Epithelial cell of esophagus (primary cell): ENCODE results near the gene TPD52L1.

Source experiments
- DNase-seq: peaks from one replicate; pipeline ENCODE4 v3.0.0; 2010; ENCODE audit warnings: low read depth
- H3K4me3 ChIP-seq: 2 replicates; pipeline ENCODE4 v1.5.1; 2011; ENCODE audit warnings: mild to moderate bottlenecking, low read length, control low read depth
- TF ChIP-seq, protein P1 (sequence below): IDR thresholded peaks from 2 replicates; pipeline ENCODE4 v1.5.1; 2011; ENCODE audit warnings: low read depth, mild to moderate bottlenecking, low read length, control low read depth, inconsistent platforms; ENCODE audit not compliant: insufficient read depth; ENCODE audit errors: missing control alignments

TPD52L1 gene

DNA sequence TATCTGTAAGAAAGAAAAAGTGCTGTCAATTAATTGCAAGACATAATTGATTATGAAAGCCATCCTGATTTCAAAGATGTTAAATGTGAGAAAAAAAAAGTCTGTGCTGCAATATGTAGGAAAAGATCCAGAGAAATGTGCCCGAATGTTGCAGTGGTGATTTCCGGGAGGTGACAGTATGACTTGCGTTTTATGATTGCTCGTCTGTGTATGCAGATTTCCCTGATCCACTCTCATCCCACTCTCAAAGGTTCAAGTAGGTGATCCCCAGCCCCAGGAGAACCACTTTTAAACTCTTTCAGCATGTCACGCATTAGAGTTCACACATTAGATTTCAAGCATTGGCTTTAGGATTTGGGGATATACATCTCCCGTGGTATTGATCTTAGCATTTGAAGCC lies 57.8 kb downstream of the TPD52L1 start:
- no peak for DNase-seq
- no peak overlapping the region for H3K4me3 ChIP-seq
- TF ChIP-seq, protein P1, sequence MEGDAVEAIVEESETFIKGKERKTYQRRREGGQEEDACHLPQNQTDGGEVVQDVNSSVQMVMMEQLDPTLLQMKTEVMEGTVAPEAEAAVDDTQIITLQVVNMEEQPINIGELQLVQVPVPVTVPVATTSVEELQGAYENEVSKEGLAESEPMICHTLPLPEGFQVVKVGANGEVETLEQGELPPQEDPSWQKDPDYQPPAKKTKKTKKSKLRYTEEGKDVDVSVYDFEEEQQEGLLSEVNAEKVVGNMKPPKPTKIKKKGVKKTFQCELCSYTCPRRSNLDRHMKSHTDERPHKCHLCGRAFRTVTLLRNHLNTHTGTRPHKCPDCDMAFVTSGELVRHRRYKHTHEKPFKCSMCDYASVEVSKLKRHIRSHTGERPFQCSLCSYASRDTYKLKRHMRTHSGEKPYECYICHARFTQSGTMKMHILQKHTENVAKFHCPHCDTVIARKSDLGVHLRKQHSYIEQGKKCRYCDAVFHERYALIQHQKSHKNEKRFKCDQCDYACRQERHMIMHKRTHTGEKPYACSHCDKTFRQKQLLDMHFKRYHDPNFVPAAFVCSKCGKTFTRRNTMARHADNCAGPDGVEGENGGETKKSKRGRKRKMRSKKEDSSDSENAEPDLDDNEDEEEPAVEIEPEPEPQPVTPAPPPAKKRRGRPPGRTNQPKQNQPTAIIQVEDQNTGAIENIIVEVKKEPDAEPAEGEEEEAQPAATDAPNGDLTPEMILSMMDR: no peak

DNA sequence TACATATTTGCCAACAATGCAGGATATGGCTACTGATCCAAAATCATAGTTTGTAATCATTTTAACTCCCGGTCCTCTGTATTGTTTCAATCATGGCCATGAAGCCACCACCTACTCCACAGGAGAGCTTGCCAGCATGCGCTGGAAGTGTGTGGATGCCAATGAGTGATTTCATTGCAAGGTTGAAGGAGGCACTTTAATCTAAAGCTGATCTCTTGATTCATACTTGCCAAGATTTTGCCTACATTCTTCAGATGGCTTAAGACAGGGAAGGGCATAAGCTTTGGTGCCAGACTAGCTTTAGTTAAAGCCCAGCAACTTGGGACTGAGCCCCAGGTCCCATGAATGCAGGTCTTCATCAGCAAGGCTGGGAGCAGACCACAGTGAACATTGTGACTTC lies 58.8 kb downstream of the TPD52L1 start:
- DNase-seq: no peak
- no peak overlapping the region for H3K4me3 ChIP-seq
- TF ChIP-seq, protein P1: no peak

DNA sequence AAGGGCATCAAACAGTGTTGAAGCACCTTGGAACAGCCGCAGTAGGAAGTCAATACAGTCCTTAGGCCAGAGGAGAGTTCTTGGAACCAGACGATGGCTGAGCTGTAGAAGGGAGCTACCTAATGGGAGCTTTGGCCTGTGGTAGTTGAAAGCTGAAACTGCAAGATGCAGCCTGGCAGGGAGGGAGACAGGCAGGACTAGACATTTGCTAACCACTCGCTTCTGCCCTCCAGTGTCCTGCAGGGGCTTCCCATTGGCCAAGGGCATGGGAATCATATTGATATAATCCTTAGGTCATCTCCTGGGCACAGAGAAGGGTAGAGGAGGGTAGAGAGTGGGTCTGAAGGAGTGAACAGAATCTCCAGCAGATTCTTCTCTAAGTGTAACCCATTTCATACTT lies 60.4 kb downstream of the TPD52L1 start:
- TF ChIP-seq, protein P1: no peak
- no peak for DNase-seq
- no peak overlapping the region for H3K4me3 ChIP-seq

DNA sequence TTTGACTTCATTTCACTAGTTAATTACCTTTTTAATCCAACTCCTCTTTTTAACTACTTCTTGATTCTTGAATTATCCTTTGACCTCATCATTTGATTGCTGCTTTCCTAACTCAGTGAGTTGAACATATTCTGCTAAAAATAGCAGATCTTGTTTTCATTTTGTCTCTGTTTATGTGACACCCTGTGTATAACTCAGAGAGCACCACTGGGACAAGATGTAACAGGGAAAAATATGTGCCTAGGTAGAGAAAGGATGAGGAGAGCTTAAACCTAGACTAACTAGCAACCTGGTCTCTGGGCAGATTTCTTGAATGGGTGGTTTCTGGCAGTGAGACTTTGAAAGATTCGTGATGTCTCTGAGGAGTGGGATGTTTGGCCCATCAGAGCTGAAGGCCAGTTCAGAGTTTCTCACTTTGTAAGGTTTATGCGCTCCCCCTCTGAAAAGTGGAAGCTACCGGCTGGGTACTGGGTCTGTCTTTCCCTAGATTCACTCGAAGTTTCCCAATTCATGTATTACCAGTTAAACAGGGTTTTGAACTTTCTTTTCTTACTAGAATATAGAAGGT lies 61.8 kb downstream of the TPD52L1 start:
- TF ChIP-seq, protein P1: no peak
- H3K4me3 ChIP-seq: no peak overlapping the region
- DNase-seq: no peak

DNA sequence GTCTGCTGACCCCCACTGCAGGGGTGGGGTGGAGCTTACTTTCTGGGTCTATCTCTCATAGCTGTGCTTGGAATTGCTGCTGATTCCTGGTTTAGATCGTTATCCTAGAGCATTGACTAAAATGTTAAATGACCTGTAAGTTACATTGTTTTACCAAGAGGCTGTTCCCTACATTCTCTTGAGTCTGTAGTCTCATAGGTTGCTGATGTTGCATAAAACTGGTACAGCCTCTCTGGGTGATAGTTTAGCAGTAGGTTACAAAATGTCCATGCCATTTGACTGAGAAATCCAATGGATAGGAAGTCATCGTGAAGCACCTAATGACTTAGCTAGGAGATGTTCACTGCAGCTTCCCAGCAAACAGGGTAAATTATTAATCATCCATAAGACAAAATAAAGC lies 62.4 kb downstream of the TPD52L1 start:
- DNase-seq: no peak
- no peak overlapping the region for H3K4me3 ChIP-seq
- TF ChIP-seq, protein P1: no peak

DNA sequence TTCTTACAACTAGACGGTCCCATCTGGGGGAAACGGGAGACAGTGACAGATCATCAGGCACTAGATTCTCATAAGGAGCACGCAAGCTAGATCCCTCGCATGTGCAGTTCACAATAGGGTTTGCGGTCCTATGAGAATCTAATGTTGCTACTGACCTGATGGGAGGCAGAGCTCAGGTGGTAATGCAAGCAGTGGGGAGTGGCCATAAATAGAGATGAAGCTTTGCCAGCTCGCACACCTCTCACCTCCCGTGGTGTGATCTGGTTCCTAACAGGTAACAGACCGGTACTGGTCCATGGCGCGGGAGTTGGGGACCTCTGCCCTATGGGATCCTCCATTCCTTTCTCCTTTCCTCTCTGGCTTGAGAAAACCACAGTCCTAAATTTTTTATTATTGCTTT lies 63.8 kb downstream of the TPD52L1 start:
- no peak for DNase-seq
- TF ChIP-seq, protein P1: no peak
- no peak overlapping the region for H3K4me3 ChIP-seq

DNA sequence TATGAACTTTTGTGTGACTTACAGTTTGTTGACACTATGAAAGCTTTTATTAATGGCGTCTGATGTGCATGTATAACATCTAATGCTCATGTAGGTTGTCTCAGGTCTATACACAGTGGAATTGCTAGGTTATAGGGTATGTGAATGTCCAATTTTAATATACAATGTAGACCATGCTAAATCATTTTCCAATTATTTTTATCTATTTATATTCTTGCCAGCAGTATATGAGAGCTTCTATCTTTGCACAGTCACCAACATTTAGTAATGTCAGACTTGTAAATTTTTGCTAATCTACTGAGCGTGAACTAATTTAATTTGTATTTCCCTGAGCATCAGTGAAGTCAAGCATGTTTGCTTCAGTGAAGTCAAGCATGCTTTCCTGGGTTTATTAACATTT lies 64.4 kb downstream of the TPD52L1 start:
- TF ChIP-seq, protein P1: no peak
- no peak for DNase-seq
- no peak overlapping the region for H3K4me3 ChIP-seq
